ENCODE results near the gene PRR36. TPM values are rescaled to one million over a fixed set of nuclear protein-coding genes. Genes with fewer than 3 reads are reported as not detected.

PRR36 gene
- total and polyA plus RNA-seq, 7 donors, result under 0.01 to 0.23 TPM; not detected in 5

Other genes starting within 250 kb of the PRR36 start
- 10 to 100 TPM; 29.5 to 38.3 (median 33.8) TPM for gene XAB2, start 244.8 kb downstream of the PRR36 start, total RNA-seq
- gene XAB2, start 244.8 kb downstream of the PRR36 start, polyA plus RNA-seq, result 10 to 100 TPM in 2 of 3 donors, 1 to 10 TPM in 1; 9.7 to 29.9 (median 13.8) TPM
- 10 to 100 TPM; 10.8 to 37.1 (median 30.1) TPM for gene PET100, start 244.6 kb downstream of the PRR36 start, total RNA-seq
- 10 to 100 TPM; 63.3 to 70.9 (median 68.7) TPM for gene PET100, start 244.6 kb downstream of the PRR36 start, polyA plus RNA-seq
- not detected for gene PCP2, start 240.7 kb downstream of the PRR36 start, total RNA-seq
- gene PCP2, start 240.7 kb downstream of the PRR36 start, polyA plus RNA-seq, result 1 to 10 TPM in 1 of 3 donors, not detected in 2; 1.0 TPM
- gene STXBP2, start 237.3 kb downstream of the PRR36 start, total RNA-seq, result 1 to 10 TPM; 5.9 to 9.3 (median 7.6) TPM
- 100 to 1,000 TPM; 117 to 163 (median 132) TPM for gene STXBP2, start 237.3 kb downstream of the PRR36 start, polyA plus RNA-seq
- gene RETN, start 205.3 kb downstream of the PRR36 start, total RNA-seq, result not detected
- 10 to 100 TPM in 1 of 3 donors, 1 to 10 TPM in 2; 3.6 to 38.1 (median 8.6) TPM for gene RETN, start 205.3 kb downstream of the PRR36 start, polyA plus RNA-seq
- gene MCEMP1, start 197.3 kb downstream of the PRR36 start, total RNA-seq, result under 1 TPM in 3 of 4 donors, not detected in 1; 0.36 to 0.49 (median 0.41) TPM
- gene MCEMP1, start 197.3 kb downstream of the PRR36 start, polyA plus RNA-seq, result 1 to 10 TPM in 2 of 3 donors, under 1 TPM in 1; 0.51 to 2.8 (median 1.8) TPM
- gene TRAPPC5, start 193.6 kb downstream of the PRR36 start, total RNA-seq, result 10 to 100 TPM; 32.8 to 89.6 (median 50.5) TPM
- 10 to 100 TPM; 55.3 to 75.5 (median 55.9) TPM for gene TRAPPC5, start 193.6 kb downstream of the PRR36 start, polyA plus RNA-seq
- gene FCER2, start 172.3 kb downstream of the PRR36 start, total RNA-seq, result 1 to 10 TPM in 1 of 4 donors, under 1 TPM in 3; 0.27 to 2.5 (median 0.61) TPM
- 10 to 100 TPM in 1 of 3 donors, under 1 TPM in 1, not detected in 1; 0.46 to 14.7 TPM for gene FCER2, start 172.3 kb downstream of the PRR36 start, polyA plus RNA-seq
- gene CLEC4G, start 142.3 kb downstream of the PRR36 start, total RNA-seq, result 1 to 10 TPM; 1.4 to 3.6 (median 3.1) TPM
- gene CLEC4G, start 142.3 kb downstream of the PRR36 start, polyA plus RNA-seq, result under 1 TPM in 2 of 3 donors, not detected in 1; 0.45 to 0.46 TPM
- 1 to 10 TPM; 1.4 to 6.4 (median 5.6) TPM for gene CD209, start 126.9 kb downstream of the PRR36 start, total RNA-seq
- gene CD209, start 126.9 kb downstream of the PRR36 start, polyA plus RNA-seq, result 10 to 100 TPM in 1 of 3 donors, 1 to 10 TPM in 2; 2.9 to 12.3 (median 3.6) TPM
- 1 to 10 TPM in 1 of 4 donors, not detected in 3; 1.4 TPM for gene CLEC4M, start 111.1 kb downstream of the PRR36 start, total RNA-seq
- under 1 TPM in 2 of 3 donors, not detected in 1; under 0.01 to 0.82 TPM for gene CLEC4M, start 111.1 kb downstream of the PRR36 start, polyA plus RNA-seq
- gene EVI5L, start 44.2 kb downstream of the PRR36 start, total RNA-seq, result 10 to 100 TPM in 3 of 4 donors, 1 to 10 TPM in 1; 8.4 to 18.6 (median 12.5) TPM
- gene EVI5L, start 44.2 kb downstream of the PRR36 start, polyA plus RNA-seq, result 10 to 100 TPM in 1 of 3 donors, 1 to 10 TPM in 2; 5.3 to 11.4 (median 6.0) TPM
- not detected for gene LRRC8E, start 14.1 kb upstream of the PRR36 start, total RNA-seq
- gene LRRC8E, start 14.1 kb upstream of the PRR36 start, polyA plus RNA-seq, result 1 to 10 TPM in 2 of 3 donors, under 1 TPM in 1; 0.23 to 1.2 (median 1.2) TPM
- gene MAP2K7, start 29.5 kb upstream of the PRR36 start, total RNA-seq, result 10 to 100 TPM; 12.5 to 20.2 (median 17.4) TPM
- gene MAP2K7, start 29.5 kb upstream of the PRR36 start, polyA plus RNA-seq, result 10 to 100 TPM; 15.6 to 27.8 (median 15.7) TPM
- gene TGFBR3L, start 40.4 kb upstream of the PRR36 start, total RNA-seq, result 1 to 10 TPM in 1 of 4 donors, not detected in 3; 1.8 TPM
- not detected for gene TGFBR3L, start 40.4 kb upstream of the PRR36 start, polyA plus RNA-seq
- 10 to 100 TPM; 20.3 to 31.2 (median 27.8) TPM for gene SNAPC2, start 45.9 kb upstream of the PRR36 start, total RNA-seq
- gene SNAPC2, start 45.9 kb upstream of the PRR36 start, polyA plus RNA-seq, result 10 to 100 TPM; 11.6 to 19.5 (median 16.8) TPM
- 10 to 100 TPM; 25.3 to 92.2 (median 38.8) TPM for gene CTXN1, start 51.7 kb upstream of the PRR36 start, total RNA-seq
- gene CTXN1, start 51.7 kb upstream of the PRR36 start, polyA plus RNA-seq, result 1 to 10 TPM in 1 of 3 donors, under 1 TPM in 2; 0.60 to 2.2 (median 0.92) TPM
- gene TIMM44, start 69.3 kb upstream of the PRR36 start, total RNA-seq, result 10 to 100 TPM; 51.7 to 80.1 (median 78.6) TPM
- 10 to 100 TPM; 33.0 to 72.4 (median 38.8) TPM for gene TIMM44, start 69.3 kb upstream of the PRR36 start, polyA plus RNA-seq
- gene ELAVL1, start 131.3 kb upstream of the PRR36 start, total RNA-seq, result 10 to 100 TPM; 15.8 to 20.3 (median 17.1) TPM
- 10 to 100 TPM; 21.6 to 31.0 (median 22.4) TPM for gene ELAVL1, start 131.3 kb upstream of the PRR36 start, polyA plus RNA-seq
- not detected for gene CCL25, start 178.4 kb upstream of the PRR36 start, total RNA-seq
- under 1 TPM in 1 of 3 donors, not detected in 2; 0.17 TPM for gene CCL25, start 178.4 kb upstream of the PRR36 start, polyA plus RNA-seq

All from sigmoid colon (tissue), 7 donors.